ENCODE data around the gene USP47. TPM values are rescaled to one million over a fixed set of nuclear protein-coding genes. Genes with fewer than 3 reads are reported as not detected.

USP47 gene
- total RNA-seq, 1 experiment from 2014 or later, result 45.2 TPM

GRCh38 chr11:11821899-11822298 lies 19.9 kb upstream of the USP47 start:
- Histone ChIP-seq H4K20me1 (ENCODE audit: low read length) (no peaks in the 10 kb centered on the region), H3K9ac (ENCODE audit: low read length) (no peak overlapping the region), H2AFZ (ENCODE audit: low read length) (no peak overlapping the region), H3K9me2 (replicated peaks; ENCODE audit: low read length) (no peaks in the 10 kb centered on the region), H3K4me1 (ENCODE audit: insufficient read depth, low read length) (no peaks in the 10 kb centered on the region), H3K9me3 (ENCODE audit: low read length) (no peaks in the 10 kb centered on the region), H3K4me3 (ENCODE audit: low read length) (no peak overlapping the region), H3K27me3 (ENCODE audit: low read length) (no peaks in the 10 kb centered on the region), H3K27ac (ENCODE audit: low read length) (no peak overlapping the region), H3F3A (ENCODE audit: low read length, unreplicated experiment) (no peaks in the 10 kb centered on the region), H3K4me2 (ENCODE audit: low read length) (no peak overlapping the region), H3K36me3 (ENCODE audit: low read depth, low read length) (no peaks in the 10 kb centered on the region), H3K79me2 (ENCODE audit: low read length) (no peaks in the 10 kb centered on the region)
- POLR2A ChIA-PET (ENCODE audit: unreplicated experiment), result no interaction called here
- DNase-seq (no peak), ATAC-seq (no peak)
- BruUV-seq (replicated peaks), result no TSS peak
- TF ChIP-seq EZH2 (IDR thresholded peaks at IDR 0.05; ENCODE audit: low read length, unreplicated experiment) (no peak), EZH2phosphoT487 (IDR thresholded peaks at IDR 0.05; ENCODE audit: borderline replicate concordance, low read length) (no peak), CTCF (conservative IDR thresholded peaks at IDR 0.05; ENCODE audit: low read depth, low read length) (no peak)
- CTCF ChIA-PET, result no interaction called here
- intact Hi-C loops (cut with micrococcal nuclease), result no loop called here

GRCh38 chr11:11822946-11823345 lies 18.8 kb upstream of the USP47 start:
- Histone ChIP-seq H3K36me3 (ENCODE audit: low read depth, low read length) (no peaks in the 10 kb centered on the region), H3K27ac (ENCODE audit: low read length) (no peak overlapping the region), H3K4me2 (ENCODE audit: low read length) (no peak overlapping the region), H3K79me2 (ENCODE audit: low read length) (no peaks in the 10 kb centered on the region), H3K9me2 (replicated peaks; ENCODE audit: low read length) (no peaks in the 10 kb centered on the region), H3K27me3 (ENCODE audit: low read length) (no peaks in the 10 kb centered on the region), H3K4me1 (ENCODE audit: insufficient read depth, low read length) (no peaks in the 10 kb centered on the region), H3K9me3 (ENCODE audit: low read length) (no peaks in the 10 kb centered on the region), H2AFZ (ENCODE audit: low read length) (no peak overlapping the region), H3K4me3 (ENCODE audit: low read length) (no peak overlapping the region), H3F3A (ENCODE audit: low read length, unreplicated experiment) (no peaks in the 10 kb centered on the region), H3K9ac (ENCODE audit: low read length) (no peak overlapping the region), H4K20me1 (ENCODE audit: low read length) (no peaks in the 10 kb centered on the region)
- ATAC-seq (no peak), DNase-seq (no peak)
- TF ChIP-seq EZH2phosphoT487 (IDR thresholded peaks at IDR 0.05; ENCODE audit: borderline replicate concordance, low read length), result no peak
- TF ChIP-seq EZH2 (IDR thresholded peaks at IDR 0.05; ENCODE audit: low read length, unreplicated experiment), result no peak
- TF ChIP-seq CTCF (conservative IDR thresholded peaks at IDR 0.05; ENCODE audit: low read depth, low read length), result no peak
- BruUV-seq (replicated peaks), result no TSS peak
- intact Hi-C loops (cut with micrococcal nuclease), result no loop called here
- ChIA-PET POLR2A (ENCODE audit: unreplicated experiment) (no interaction called here), CTCF (no interaction called here)

- BruUV-seq (replicated peaks), result no TSS peak
- Histone ChIP-seq H3K4me3 (ENCODE audit: low read length) (no peak overlapping the region), H4K20me1 (ENCODE audit: low read length) (no peaks in the 10 kb centered on the region), H3K27ac (ENCODE audit: low read length) (no peak overlapping the region), H3K79me2 (ENCODE audit: low read length) (no peaks in the 10 kb centered on the region), H3K9me3 (ENCODE audit: low read length) (no peaks in the 10 kb centered on the region), H3K4me2 (ENCODE audit: low read length) (no peak overlapping the region), H3K36me3 (ENCODE audit: low read depth, low read length) (no peaks in the 10 kb centered on the region), H3K4me1 (ENCODE audit: insufficient read depth, low read length) (no peaks in the 10 kb centered on the region), H3K9me2 (replicated peaks; ENCODE audit: low read length) (no peaks in the 10 kb centered on the region), H3F3A (ENCODE audit: low read length, unreplicated experiment) (no peaks in the 10 kb centered on the region), H2AFZ (ENCODE audit: low read length) (no peak overlapping the region), H3K27me3 (ENCODE audit: low read length) (no peaks in the 10 kb centered on the region), H3K9ac (ENCODE audit: low read length) (no peak overlapping the region)
- ATAC-seq (no peak), DNase-seq (no peak)
- TF ChIP-seq EZH2 (IDR thresholded peaks at IDR 0.05; ENCODE audit: low read length, unreplicated experiment) (no peak), EZH2phosphoT487 (IDR thresholded peaks at IDR 0.05; ENCODE audit: borderline replicate concordance, low read length) (no peak), CTCF (conservative IDR thresholded peaks at IDR 0.05; ENCODE audit: low read depth, low read length) (no peak)
- ChIA-PET CTCF (no interaction called here), POLR2A (ENCODE audit: unreplicated experiment) (no interaction called here)
- intact Hi-C loops (cut with micrococcal nuclease), result no loop called here
Measured at GRCh38 chr11:11826260-11826659, 15.5 kb upstream of the USP47 start.

Measured in PC-3 (cell line).